Fibroblast of lung (primary cell): Measurements from ENCODE around the gene PRKAR1B. TPM values are rescaled to one million over a fixed set of nuclear protein-coding genes. Genes with fewer than 3 reads are reported as not detected.

Source experiments
- DNase-seq, 2 donors: peaks; one replicate each; pipeline versions ENCODE4 v3.0.0 to v3.0.0-alpha.2; 2010; ENCODE audit warnings: low read depth in 2 of 2
- H2AFZ ChIP-seq: 2 replicates; pipeline ENCODE4 v1.5.1; 2012; ENCODE audit warnings: low read length, control low read depth, inconsistent platforms
- H3K27ac ChIP-seq: 2 replicates; pipeline ENCODE4 v1.5.1; 2011; ENCODE audit warnings: low read length, control low read depth; ENCODE audit not compliant: insufficient read depth
- H3K27me3 ChIP-seq: 2 replicates; pipeline ENCODE4 v1.5.1; 2011; ENCODE audit warnings: mild to moderate bottlenecking, low read length; ENCODE audit not compliant: control insufficient read depth, insufficient read depth
- H3K36me3 ChIP-seq: 2 replicates; pipeline ENCODE4 v1.5.1; 2011; ENCODE audit warnings: low read length; ENCODE audit not compliant: control insufficient read depth, insufficient read depth
- H3K4me1 ChIP-seq: 2 replicates; pipeline ENCODE4 v1.5.1; 2011; ENCODE audit warnings: low read length; ENCODE audit not compliant: control insufficient read depth, insufficient read depth; ENCODE audit errors: extremely low read depth
- H3K4me2 ChIP-seq: 2 replicates; pipeline ENCODE4 v1.5.1; 2011; ENCODE audit warnings: low read length, control low read depth; ENCODE audit not compliant: insufficient read depth; ENCODE audit errors: extremely low read depth
- H3K4me3 ChIP-seq, 4 experiments: fragments of 200-600 bp in 1 of 4; sonication (generic) in 1 of 4; replicated peaks in 1 of 4; 2 replicates each; pipeline ENCODE4 v1.5.1; 2011 to 2016; ENCODE audit warnings: low read length in 4 of 4, low read depth in 3 of 4, mild to moderate bottlenecking in 3 of 4, control low read depth in 2 of 4, inconsistent platforms in 1 of 4, mixed read lengths in 1 of 4; ENCODE audit not compliant: insufficient read depth in 1 of 4; ENCODE audit errors: control extremely low read depth in 1 of 4
- H3K79me2 ChIP-seq: 2 replicates; pipeline ENCODE4 v1.5.1; 2012; ENCODE audit warnings: mild to moderate bottlenecking, low read length, inconsistent platforms; ENCODE audit not compliant: control insufficient read depth, insufficient read depth
- H3K9ac ChIP-seq: 2 replicates; pipeline ENCODE4 v1.5.1; 2011; ENCODE audit warnings: mild to moderate bottlenecking, low read length, control low read depth; ENCODE audit not compliant: insufficient read depth
- H3K9me3 ChIP-seq: 2 replicates; pipeline ENCODE4 v1.5.1; 2012; ENCODE audit warnings: low read depth, low read length; ENCODE audit not compliant: control insufficient read depth, insufficient read depth
- H4K20me1 ChIP-seq: 2 replicates; pipeline ENCODE4 v1.5.1; 2011; ENCODE audit warnings: low read length; ENCODE audit not compliant: control insufficient read depth, insufficient read depth; ENCODE audit errors: extremely low read depth
- EZH2 ChIP-seq: IDR thresholded peaks from 2 replicates; pipeline ENCODE4 v1.5.1; 2012; ENCODE audit warnings: low read length, control low read depth, mild to moderate bottlenecking; ENCODE audit errors: missing control alignments
- polyA plus RNA-seq, 2 donors: library from polyadenylated mRNA; depleted of rRNA in 1 of 2; stranded (reverse) in 1 of 2; unstranded in 1 of 2; fragments of >200 nt; gene quantifications; 2 replicates each; pipeline ENCODE4 v1.2.1, GENCODE V29; 2011 to 2012; ENCODE audit warnings: missing spikeins in 1 of 2
- total RNA-seq: library from RNA; depleted of rRNA; stranded (reverse); fragments of >200 nt; gene quantifications from 2 replicates; pipeline ENCODE4 v1.2.1, GENCODE V29; 2014
- TF ChIP-seq, protein P1 (sequence below), 2 donors: IDR thresholded peaks in 1 of 2; conservative IDR thresholded peaks in 1 of 2; 1 replicate in 1 of 2; 2 replicates in 1 of 2; pipeline ENCODE4 v1.5.1; 2011 to 2012; ENCODE audit warnings: low read length in 2 of 2, control low read depth in 1 of 2, inconsistent platforms in 1 of 2, low read depth in 1 of 2, mild to moderate bottlenecking in 1 of 2

PRKAR1B gene
- total and polyA plus RNA-seq, 2 donors (not counting 1 experiment from before 2014, with no cell fraction given) = 12.7 to 14.5 TPM

GRCh38 chr7:641966-642365, 85.1 kb downstream of the PRKAR1B start:
- no peak for TF ChIP-seq EZH2
- TF ChIP-seq, protein P1, sequence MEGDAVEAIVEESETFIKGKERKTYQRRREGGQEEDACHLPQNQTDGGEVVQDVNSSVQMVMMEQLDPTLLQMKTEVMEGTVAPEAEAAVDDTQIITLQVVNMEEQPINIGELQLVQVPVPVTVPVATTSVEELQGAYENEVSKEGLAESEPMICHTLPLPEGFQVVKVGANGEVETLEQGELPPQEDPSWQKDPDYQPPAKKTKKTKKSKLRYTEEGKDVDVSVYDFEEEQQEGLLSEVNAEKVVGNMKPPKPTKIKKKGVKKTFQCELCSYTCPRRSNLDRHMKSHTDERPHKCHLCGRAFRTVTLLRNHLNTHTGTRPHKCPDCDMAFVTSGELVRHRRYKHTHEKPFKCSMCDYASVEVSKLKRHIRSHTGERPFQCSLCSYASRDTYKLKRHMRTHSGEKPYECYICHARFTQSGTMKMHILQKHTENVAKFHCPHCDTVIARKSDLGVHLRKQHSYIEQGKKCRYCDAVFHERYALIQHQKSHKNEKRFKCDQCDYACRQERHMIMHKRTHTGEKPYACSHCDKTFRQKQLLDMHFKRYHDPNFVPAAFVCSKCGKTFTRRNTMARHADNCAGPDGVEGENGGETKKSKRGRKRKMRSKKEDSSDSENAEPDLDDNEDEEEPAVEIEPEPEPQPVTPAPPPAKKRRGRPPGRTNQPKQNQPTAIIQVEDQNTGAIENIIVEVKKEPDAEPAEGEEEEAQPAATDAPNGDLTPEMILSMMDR (conservative IDR thresholded peaks at IDR 0.05 in 1 of 2, IDR thresholded peaks at IDR 0.05 in 1 of 2; ENCODE audit: low read depth in 1 of 2, low read length in 2 of 2) = no peak
- no peaks in the 10 kb centered on the region for H4K20me1 ChIP-seq
- no peak overlapping the region for H3K4me3 ChIP-seq
- H3K36me3 ChIP-seq = no peaks in the 10 kb centered on the region
- no peak overlapping the region for H3K9ac ChIP-seq
- no peak for DNase-seq
- no peak overlapping the region for H2AFZ ChIP-seq
- H3K4me2 ChIP-seq = no peak overlapping the region
- H3K79me2 ChIP-seq = no peaks in the 10 kb centered on the region
- H3K4me1 ChIP-seq = no peaks in the 10 kb centered on the region
- H3K27me3 ChIP-seq = no peaks in the 10 kb centered on the region
- H3K27ac ChIP-seq = no peak overlapping the region
- H3K9me3 ChIP-seq = no peaks in the 10 kb centered on the region

GRCh38 chr7:641269-641671, 85.8 kb downstream of the PRKAR1B start:
- Histone ChIP-seq H4K20me1 (no peaks in the 10 kb centered on the region), H3K4me2 (no peak overlapping the region), H3K9ac (no peak overlapping the region), H3K79me2 (no peaks in the 10 kb centered on the region), H3K27ac (no peak overlapping the region), H3K9me3 (no peaks in the 10 kb centered on the region), H3K27me3 (no peaks in the 10 kb centered on the region), H3K4me3 (no peak overlapping the region), H2AFZ (no peak overlapping the region), H3K36me3 (no peaks in the 10 kb centered on the region), H3K4me1 (no peaks in the 10 kb centered on the region)
- TF ChIP-seq EZH2 = no peak
- peak; percentile 22 to 34 for DNase-seq

GRCh38 chr7:638256-639011, 88.6 kb downstream of the PRKAR1B start:
- Histone ChIP-seq H3K36me3 (no peaks in the 10 kb centered on the region), H3K9me3 (no peaks in the 10 kb centered on the region), H3K27me3 (no peaks in the 10 kb centered on the region), H3K4me3 (no peak overlapping the region), H4K20me1 (no peaks in the 10 kb centered on the region), H2AFZ (no peak overlapping the region), H3K9ac (no peak overlapping the region), H3K27ac (no peak overlapping the region), H3K4me1 (no peaks in the 10 kb centered on the region), H3K4me2 (no peak overlapping the region), H3K79me2 (no peaks in the 10 kb centered on the region)
- no peak for DNase-seq
- TF ChIP-seq EZH2 = no peak
- TF ChIP-seq, protein P1 (conservative IDR thresholded peaks at IDR 0.05 in 1 of 2, IDR thresholded peaks at IDR 0.05 in 1 of 2; ENCODE audit: low read depth in 1 of 2, low read length in 2 of 2) = no peak
